A673 (cell line): ENCODE measurements around the gene IGSF22. TPM values are rescaled to one million over a fixed set of nuclear protein-coding genes. Genes with fewer than 3 reads are reported as not detected.

Experiments used
- BruUV-seq: library from RNA; stranded (reverse); fragments of 400-500 nt; replicated peaks from 2 replicates; lab custom pipeline; 2021; lab: Mats Ljungman, UMichigan
- CTCF ChIA-PET: fragments of 300-600 bp; sonication (Branson Sonifier 250); formaldehyde crosslinking; loops from one replicate; lab custom pipeline; 2022; ENCODE audit warnings: antibody characterized with exemption; lab: Charles Lee
- POLR2A ChIA-PET: fragments of 300-600 bp; sonication (Branson Sonifier 250); formaldehyde crosslinking; loops from one replicate; lab custom pipeline; 2022; ENCODE audit warnings: antibody characterized with exemption; ENCODE audit not compliant: low non-redundant PET; lab: Charles Lee
- DNase-seq: peaks from one replicate; pipeline ENCODE4 v3.0.0-alpha.2; 2015; ENCODE audit warnings: low spot score
- H3K27ac ChIP-seq: fragments of 200-600 bp; sonication (generic); 2 replicates; pipeline ENCODE4 v1.5.1; 2016; ENCODE audit warnings: mixed run types, low read depth, mild to moderate bottlenecking, mixed read lengths, antibody characterized with exemption, low read length; ENCODE audit not compliant: poor library complexity, severe bottlenecking
- H3K27me3 ChIP-seq: fragments of 200-600 bp; sonication (generic); replicated peaks from 2 replicates; pipeline ENCODE4 v1.6.1; 2017; ENCODE audit warnings: mixed run types, low read depth, mild to moderate bottlenecking, mixed read lengths, antibody characterized with exemption, low read length; ENCODE audit not compliant: insufficient read depth, poor library complexity
- H3K36me3 ChIP-seq: fragments of 200-600 bp; sonication (generic); 2 replicates; pipeline ENCODE4 v1.6.1; 2016; ENCODE audit warnings: mixed run types, mild to moderate bottlenecking, mixed read lengths, antibody characterized with exemption, low read length; ENCODE audit not compliant: insufficient read depth, poor library complexity, severe bottlenecking
- H3K4me1 ChIP-seq: fragments of 200-600 bp; sonication (generic); 2 replicates; pipeline ENCODE4 v1.6.1; 2017; ENCODE audit warnings: mixed run types, mild to moderate bottlenecking, mixed read lengths, antibody characterized with exemption, low read length; ENCODE audit not compliant: insufficient read depth, poor library complexity, severe bottlenecking
- H3K4me3 ChIP-seq: fragments of 200-600 bp; sonication (generic); 2 replicates; pipeline ENCODE4 v1.5.1; 2016; ENCODE audit warnings: low read depth, mixed run types, mild to moderate bottlenecking, mixed read lengths, low read length; ENCODE audit not compliant: poor library complexity, severe bottlenecking
- H3K9me3 ChIP-seq: fragments of 200-600 bp; sonication (generic); 2 replicates; pipeline ENCODE4 v1.6.1; 2016; ENCODE audit warnings: mixed run types, low read depth, mild to moderate bottlenecking, mixed read lengths, antibody characterized with exemption, low read length; ENCODE audit not compliant: poor library complexity, severe bottlenecking
- CTCF ChIP-seq: fragments of 300-800, 200-600 bp; sonication (generic); conservative IDR thresholded peaks from 2 replicates; pipeline ENCODE4 v1.5.1; 2017; ENCODE audit warnings: low read depth, mild to moderate bottlenecking, antibody characterized with exemption, low read length, moderate library complexity, mixed read lengths
- EZH2 ChIP-seq: fragments of 200-600 bp; sonication (generic); IDR thresholded peaks from 2 replicates; pipeline ENCODE4 v1.6.1; 2017; ENCODE audit warnings: borderline replicate concordance, low read depth, mild to moderate bottlenecking, mixed read lengths, antibody characterized with exemption, low read length; ENCODE audit not compliant: poor library complexity, severe bottlenecking
- intact Hi-C: fragments of 100-400 bp; cut with micrococcal nuclease; formaldehyde crosslinking; loops from one replicate; pipeline ENCODE4 v1.10.0; 2022; ENCODE audit not compliant: unreplicated experiment
- total RNA-seq: library from RNA; stranded (reverse); gene quantifications from 2 replicates; pipeline ENCODE4 v1.2.3, GENCODE V29; 2021

Gene IGSF22
- total RNA-seq, 1 experiment from 2014 or later, result not detected

- CTCF ChIA-PET, result no interaction called here
- no TSS peak for BruUV-seq
- POLR2A ChIA-PET, result no interaction called here
Observed at GRCh38 chr11:18701614-18702216, 24.3 kb downstream of the IGSF22 start.

DNA sequence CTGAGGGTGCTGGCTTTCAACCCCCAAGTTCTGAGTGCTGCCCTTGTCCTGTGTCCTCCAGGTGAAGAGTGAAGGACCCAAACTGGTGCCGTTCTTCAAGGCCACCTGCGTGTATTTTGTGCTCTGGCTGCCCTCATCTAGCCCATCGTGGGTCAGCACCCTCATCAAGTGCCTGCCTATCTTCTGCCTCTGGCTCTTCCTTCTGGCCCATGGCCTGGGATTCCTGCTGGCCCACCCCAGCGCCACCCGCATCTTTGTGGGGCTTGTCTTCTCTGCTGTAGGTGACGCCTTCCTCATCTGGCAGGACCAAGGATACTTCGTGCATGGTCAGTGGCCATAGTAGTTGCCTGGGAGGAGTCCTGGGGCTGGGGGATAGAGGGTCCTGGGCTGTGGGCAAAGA, 25.1 kb downstream of the IGSF22 start:
- no peaks in the 10 kb centered on the region for H3K36me3 ChIP-seq
- no peak overlapping the region for H3K27ac ChIP-seq
- no peak overlapping the region for H3K4me3 ChIP-seq
- DNase-seq, result no peak
- ChIA-PET POLR2A (no interaction called here), CTCF (no interaction called here)
- TF ChIP-seq EZH2, result no peak
- no peak for TF ChIP-seq CTCF
- H3K9me3 ChIP-seq, result no peaks in the 10 kb centered on the region
- H3K27me3 ChIP-seq, result peaks cover 7% of the 10 kb centered on the region
- BruUV-seq, result no TSS peak
- H3K4me1 ChIP-seq, result no peaks in the 10 kb centered on the region
- intact Hi-C loops, result no loop called here

More at GRCh38 chr11:18701614-18702216, 24.3 kb downstream of the IGSF22 start:
- Histone ChIP-seq H3K27ac (no peak overlapping the region), H3K27me3 (peaks cover 7% of the 10 kb centered on the region), H3K9me3 (no peaks in the 10 kb centered on the region), H3K4me1 (no peaks in the 10 kb centered on the region), H3K4me3 (no peak overlapping the region), H3K36me3 (no peaks in the 10 kb centered on the region)
- TF ChIP-seq EZH2, result no peak
- TF ChIP-seq CTCF, result no peak
- intact Hi-C loops, result no loop called here
- no peak for DNase-seq

DNA sequence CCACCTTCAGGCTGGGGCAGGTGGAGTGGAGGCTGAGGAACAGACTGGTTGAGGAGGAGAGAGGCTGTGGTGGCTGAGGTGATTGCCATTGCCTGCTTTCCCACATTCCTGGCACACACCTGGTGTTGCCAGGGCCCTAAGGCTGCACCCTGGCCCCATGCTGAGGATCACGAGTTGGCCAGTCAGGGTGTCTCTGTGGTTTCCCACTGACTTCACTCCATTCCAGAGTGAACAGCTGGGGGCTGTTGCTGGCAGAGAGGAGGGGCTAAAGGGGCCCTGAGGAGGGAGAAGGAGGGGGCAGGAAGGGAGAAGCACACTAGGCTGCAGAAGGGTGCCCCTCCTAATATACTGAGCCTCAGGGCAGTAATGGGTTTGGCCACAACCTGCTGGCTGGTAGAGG, 25.6 kb downstream of the IGSF22 start:
- DNase-seq, result no peak
- no peak for TF ChIP-seq CTCF
- Histone ChIP-seq H3K4me3 (no peak overlapping the region), H3K27ac (no peak overlapping the region), H3K9me3 (no peaks in the 10 kb centered on the region), H3K4me1 (no peaks in the 10 kb centered on the region), H3K27me3 (peaks cover 4% of the 10 kb centered on the region), H3K36me3 (no peaks in the 10 kb centered on the region)
- intact Hi-C loops, result no loop called here
- no TSS peak for BruUV-seq
- POLR2A ChIA-PET, result no interaction called here
- CTCF ChIA-PET, result no interaction called here
